GM21717 (cell line): ENCODE results near the gene REPIN1.

Experiments
- ATAC-seq: cut with Tn5 transposase; IDR thresholded peaks from one replicate; pipeline ENCODE4 v1.9.1; 2021; ENCODE audit warnings: mild to moderate bottlenecking, moderate library complexity; ENCODE audit not compliant: unreplicated experiment

REPIN1 gene

DNA sequence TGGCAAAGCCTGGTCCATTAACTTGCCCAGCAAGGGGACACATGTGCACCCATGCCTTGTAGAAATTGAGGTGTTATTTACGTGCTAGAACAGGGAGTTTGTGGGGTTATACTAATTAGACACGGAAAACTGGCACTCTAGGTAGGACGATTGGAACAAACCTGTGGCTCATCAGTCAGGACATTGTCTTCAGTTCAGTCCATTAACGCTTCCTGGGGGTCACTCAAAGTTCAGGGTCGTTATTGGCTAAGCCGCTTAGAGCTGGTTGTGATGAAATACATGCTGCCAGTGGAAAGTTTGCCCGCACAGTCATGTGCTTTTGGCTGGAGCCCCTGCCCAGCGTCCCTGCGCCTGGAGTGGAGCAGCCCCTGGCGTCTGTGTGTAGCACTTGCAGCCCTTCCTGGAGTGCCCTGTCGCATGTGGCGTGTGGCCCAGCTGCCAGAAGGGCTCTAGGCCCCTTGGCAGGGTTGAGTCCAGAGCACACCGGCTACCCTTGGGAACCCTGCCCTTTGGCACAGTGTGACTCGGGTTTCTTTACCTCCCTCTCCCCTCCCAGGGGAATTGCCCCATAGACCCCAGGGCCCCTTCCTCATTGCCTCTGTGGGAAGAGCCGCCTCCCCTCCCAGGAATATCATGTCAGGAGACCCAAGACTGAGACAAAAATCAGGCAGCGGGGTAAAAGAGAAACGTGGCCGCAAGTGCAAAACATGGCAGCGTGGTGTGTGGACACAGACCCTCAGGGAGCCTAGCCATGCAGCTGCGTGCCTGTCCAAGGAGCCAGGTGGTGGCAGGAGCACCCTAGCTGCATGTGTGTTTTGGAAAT lies 20.3 kb downstream of the REPIN1 start:
- ATAC-seq, result no peak

DNA sequence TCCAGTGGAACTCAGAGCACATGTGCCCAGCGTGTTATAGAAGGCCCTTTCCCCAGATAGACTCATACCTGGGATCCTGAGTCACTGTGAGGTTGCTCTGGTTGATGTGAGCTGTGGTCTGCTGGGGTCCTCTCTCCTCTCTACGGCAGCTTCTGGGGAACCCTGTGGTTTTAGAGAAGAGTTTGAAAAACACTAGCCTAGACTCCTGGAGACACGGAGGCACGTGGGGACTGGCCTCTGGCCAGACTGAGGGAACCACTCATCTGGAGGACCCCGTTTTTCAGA lies 20.9 kb downstream of the REPIN1 start:
- no peak for ATAC-seq

DNA sequence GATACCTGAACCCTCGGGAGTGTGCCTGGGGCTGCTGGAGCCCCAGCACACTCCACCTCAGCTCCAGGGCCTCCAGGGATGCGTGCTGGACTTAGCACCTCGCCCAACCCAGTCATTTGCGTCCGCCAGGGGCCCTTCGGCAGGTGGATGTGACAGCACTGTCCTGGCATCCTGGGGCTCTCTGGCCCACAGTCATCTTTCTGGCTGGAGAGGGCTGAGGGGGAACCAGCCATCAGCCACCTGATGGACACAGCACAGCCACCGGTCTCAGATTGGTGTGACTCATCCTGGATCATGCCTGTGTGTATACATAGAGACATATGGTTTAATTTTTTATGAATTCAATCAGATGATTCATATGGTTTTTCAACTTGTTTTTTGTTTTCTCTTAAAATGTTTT lies 21.6 kb downstream of the REPIN1 start:
- no peak for ATAC-seq

DNA sequence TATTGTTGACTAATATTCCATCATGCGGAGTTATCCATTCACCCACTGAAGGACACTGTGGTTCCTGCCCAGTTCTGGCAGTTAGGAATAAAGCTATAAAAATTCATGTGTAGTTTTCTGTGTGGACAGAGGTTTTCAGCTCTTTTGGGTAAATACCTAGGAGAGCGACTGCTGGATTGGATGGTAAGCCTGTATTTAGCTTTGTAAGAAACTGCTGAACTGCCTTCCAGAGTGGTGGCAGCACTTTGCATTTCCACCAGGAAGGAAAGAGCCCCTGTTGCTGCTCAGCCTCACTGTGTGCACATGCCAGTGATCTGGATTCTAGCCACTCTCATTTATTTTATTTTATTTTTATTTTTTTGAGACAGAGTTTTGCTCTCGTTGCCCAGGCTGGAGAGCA lies 24.7 kb downstream of the REPIN1 start:
- ATAC-seq, result no peak

DNA sequence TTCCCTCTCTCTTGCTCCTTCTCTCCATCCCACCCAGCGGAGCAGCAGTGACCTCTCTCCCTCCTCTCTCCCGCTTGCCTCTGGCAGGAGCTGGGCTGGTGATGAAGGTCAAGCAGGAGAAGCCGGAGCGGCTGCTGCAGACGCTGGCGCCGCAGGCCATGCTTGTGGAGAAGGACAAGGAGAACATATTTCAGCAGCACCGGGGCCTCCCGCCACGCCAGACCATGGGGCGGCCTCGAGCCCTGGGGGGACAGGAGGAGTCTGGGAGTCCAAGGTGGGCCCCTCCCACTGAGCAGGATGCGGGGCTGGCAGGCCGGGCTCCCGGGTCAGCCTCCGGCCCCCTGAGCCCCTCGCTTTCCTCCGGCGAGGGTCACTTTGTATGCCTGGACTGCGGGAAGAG lies 27.8 kb downstream of the REPIN1 start:
- no peak for ATAC-seq

DNA sequence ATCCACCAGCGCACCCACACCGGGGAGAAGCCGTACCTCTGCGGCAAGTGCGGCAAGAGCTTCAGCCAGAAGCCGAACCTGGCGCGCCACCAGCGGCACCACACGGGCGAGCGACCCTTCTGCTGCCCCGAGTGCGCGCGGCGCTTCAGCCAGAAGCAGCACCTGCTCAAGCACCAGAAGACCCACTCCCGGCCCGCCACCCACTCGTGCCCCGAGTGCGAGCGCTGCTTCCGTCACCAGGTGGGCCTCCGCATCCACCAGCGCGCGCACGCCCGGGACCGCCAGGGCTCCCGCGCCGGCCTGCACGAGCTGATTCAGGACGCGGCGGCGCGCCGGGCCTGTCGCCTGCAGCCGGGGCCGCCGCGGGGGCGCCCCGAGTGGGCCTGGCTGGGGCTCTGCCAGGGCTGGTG lies 28.2 kb downstream of the REPIN1 start:
- ATAC-seq, result no peak

DNA sequence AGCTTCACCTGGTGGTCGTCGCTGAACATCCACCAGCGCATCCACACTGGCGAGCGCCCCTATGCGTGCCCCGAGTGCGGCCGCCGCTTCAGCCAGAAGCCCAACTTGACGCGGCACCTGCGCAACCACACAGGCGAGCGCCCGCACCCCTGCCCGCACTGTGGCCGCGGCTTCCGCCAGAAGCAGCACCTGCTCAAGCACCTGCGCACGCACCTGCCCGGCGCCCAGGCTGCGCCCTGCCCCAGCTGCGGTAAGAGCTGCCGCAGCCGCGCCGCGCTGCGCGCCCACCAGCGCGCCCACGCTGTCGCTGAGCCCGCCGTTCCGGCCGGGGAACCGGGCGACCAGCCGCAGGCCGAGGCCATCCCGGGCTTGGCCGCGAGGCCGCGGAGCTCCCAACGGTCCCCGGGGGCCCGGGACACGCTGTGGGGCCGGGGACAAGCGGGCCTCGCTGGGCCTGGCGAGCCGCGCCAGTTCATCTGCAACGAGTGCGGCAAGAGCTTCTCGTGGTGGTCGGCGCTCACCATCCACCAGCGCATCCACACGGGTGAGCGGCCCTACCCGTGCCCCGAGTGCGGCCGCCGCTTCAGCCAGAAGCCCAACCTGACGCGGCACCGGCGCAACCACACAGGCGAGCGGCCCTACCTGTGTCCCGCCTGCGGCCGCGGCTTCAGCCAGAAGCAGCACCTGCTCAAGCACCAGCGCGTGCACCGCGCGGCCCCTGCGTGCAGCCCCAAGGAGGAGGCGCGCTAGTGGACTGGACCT lies 28.9 kb downstream of the REPIN1 start:
- no peak for ATAC-seq

DNA sequence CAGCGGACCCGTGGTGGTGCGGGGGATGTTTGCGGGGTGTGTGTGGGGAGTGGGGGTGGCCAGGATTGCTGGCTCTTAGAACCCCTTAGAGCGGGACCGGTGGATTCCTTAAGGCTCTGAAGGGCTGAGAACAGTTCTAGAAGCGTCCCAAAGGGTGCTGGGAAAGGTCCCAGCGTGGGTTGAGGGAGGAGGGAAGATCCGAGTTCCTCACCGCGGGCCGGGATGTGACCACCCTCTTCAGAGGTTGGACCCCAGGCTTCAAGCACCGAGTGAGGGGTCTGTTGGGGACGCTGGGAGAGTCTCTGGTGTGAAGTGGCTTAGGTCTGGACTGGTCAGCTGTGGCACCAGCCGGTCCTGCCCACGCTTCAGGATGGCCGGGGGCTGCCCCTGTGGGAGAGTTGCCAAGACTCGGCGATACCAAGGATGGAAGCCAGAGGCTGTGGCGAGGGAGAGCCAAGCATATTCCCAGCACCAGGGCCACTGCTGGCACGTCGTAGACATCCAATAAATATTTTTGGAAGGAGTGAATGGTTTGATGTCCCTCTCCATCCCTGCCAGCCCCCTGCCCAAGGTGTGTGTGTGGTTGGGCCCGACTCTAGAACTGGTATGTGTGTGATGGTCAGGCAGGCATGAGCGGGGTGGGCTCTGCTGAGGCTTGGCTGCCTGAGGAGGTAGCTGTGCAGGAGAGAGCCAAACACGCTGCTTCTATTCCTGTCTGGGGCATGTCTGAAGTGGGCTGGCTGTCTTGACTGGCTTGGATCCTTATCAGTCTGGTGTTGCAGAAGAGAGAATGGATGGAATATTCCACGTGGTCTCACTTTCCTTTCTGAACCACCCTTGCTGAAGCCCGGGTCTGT lies 29.7 kb downstream of the REPIN1 start:
- no peak for ATAC-seq

DNA sequence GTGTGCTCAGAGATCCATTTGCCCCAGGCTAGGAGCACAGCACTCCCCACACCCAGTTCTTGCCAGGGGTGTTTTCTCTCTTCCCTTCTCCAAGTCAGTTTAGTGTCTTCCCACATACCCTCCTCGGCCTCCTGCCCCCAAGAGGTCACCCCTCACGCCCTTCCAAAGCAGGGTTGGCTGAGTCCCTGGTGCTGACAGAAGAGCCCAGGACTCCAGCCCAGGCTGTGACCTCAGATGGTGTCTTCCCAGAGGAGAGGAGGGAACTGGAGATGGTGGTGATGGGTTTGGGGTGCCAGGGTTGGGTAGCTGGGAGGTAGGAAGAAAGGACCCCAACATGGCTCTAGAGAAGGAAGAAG lies 30.3 kb downstream of the REPIN1 start:
- no peak for ATAC-seq

DNA sequence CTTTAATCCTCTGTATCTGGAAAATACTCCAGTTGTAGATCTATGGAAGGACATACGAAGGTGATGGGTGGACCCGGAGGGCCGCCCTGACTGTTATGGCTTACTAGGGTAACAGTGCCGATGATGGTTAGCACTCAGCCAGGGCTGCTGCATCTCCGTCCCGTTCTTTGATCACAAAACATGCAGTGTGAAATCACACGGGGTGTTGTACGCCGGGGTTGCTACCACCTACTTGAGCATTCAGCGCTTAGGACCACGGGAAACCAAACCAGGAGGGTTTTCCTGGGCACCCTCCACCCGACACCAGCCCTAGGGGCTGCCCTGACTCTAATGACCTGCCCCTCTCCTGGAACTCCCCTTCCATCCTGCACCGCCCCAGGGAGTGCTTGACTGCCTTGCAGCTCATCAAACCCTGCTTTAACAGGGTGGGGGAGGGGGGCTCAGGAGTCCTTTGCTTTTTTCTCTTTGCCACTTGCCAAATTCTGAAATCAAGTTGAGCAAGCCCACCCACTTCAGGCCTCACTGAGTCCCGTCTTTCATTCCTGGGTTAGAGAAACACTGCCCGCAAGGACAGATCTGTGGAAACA lies 30.9 kb downstream of the REPIN1 start:
- ATAC-seq, result no peak

DNA sequence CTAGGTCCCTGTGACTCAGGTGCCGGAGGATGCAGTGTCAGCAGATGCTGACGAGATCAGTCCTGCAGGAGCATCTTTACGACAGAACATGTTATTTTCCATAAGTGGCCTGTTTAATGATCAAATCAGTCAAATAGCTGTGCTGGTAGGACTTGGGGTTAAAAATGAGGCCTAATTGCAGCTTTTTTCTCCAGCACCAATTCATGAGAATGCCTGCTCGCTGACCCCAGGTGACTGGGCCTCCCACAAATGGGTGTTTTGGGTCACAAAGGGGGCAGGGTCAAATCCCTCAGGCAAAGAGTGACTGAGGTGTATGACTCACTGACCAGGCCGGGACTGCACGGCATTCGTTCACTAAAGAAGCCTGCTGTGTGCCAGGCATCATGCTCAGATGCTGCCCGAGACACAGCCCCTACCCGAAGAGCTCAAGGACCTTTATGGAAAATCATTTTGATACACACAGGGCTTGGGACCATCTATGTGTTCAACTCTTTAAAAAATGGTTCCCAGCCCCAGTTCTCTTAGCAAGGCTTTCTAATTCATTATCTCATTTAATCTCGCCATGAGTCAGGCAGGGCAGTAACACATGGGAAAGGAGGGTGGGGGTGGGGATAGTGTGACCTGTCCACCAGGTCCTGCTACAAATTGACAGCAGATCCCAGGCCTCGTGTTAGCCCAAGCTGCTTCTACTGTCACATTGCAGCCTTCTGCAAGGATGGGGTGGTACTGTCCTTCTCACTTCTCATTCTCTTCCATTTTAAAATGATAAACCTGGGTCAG lies 31.6 kb downstream of the REPIN1 start:
- ATAC-seq, result no peak

DNA sequence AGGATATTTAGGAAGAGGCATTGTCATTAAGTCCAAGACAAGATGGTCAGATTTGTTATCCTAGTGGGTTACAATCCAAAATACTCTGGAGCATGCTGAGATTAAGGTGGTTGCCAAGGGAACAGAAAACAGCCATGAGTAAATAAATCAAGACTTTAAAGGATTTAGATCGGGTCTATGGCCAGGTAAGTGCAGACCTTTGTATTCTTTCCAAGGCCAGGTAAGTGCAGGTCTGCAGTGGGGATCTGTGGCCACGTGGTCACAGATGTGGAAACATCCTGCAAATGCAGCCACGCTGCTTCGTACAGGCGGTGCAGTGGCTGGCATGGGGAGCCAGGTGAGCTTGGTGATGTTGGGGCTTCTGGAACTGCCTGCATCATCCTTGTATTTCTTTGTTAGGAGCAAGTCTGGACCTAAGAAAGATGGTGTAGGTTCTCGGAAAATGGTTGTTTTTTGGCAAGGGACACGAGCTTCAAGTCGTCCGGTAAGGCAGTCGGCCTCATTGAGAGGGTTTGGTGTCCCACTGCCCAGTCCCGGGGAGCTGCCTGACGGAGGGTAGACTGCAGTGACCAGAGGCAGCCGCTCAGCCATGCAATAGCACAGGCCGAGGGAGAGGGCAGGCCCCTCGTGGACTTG lies 32.3 kb downstream of the REPIN1 start:
- ATAC-seq, result no peak

DNA sequence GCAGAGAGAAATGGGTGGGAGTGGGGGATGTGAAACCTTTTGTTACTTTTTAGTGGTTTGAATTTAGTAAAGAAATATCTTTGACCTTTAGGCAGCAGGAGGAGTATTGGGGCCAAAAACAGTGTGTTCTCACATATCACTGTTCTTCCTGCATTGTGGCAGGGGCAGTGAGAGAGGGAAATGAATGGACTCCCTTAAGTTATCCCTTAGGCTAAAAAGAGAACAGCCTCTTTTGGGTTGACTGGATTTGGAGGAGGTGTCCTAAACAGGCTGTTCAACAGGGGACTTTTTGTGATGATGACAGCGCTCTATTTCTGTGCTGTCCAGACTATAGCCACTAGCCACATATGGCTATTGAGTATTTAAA lies 32.8 kb downstream of the REPIN1 start:
- ATAC-seq, result no peak

DNA sequence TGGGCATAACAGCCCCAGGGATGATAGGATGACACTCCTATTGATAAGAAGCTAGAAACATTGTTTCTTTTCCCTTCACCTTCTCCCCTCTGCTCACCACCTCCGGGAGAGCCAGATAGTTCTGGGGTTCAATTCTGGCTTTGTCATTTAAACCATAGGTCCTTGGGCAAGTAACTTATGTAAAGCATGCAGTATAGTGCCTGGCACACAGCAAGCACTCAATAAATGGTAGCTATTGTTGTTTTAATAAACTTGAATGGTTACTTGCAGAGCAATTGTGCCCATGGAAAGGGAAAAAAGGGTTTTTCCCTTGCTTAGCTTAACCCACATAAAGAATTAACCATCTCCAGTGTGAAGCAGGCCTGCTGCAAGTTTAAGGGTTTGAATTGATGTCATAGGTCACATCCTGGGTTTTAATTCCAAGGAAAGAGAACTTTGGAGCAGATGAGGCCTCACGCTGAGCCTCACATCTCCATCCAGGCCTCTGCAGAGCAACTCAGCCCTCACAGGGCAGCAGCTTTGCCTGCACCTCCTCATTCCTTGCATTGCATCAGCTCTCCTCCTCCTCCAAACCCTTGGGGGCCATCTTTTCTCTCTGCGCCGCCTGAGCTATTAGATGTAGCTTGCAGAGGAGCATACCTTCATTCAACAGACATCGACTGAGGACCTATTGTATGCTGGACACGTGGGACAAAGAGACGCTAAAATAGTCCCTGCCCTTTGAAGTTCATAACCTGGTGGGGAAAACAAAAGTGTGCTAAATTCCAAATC lies 33.4 kb downstream of the REPIN1 start:
- no peak for ATAC-seq

DNA sequence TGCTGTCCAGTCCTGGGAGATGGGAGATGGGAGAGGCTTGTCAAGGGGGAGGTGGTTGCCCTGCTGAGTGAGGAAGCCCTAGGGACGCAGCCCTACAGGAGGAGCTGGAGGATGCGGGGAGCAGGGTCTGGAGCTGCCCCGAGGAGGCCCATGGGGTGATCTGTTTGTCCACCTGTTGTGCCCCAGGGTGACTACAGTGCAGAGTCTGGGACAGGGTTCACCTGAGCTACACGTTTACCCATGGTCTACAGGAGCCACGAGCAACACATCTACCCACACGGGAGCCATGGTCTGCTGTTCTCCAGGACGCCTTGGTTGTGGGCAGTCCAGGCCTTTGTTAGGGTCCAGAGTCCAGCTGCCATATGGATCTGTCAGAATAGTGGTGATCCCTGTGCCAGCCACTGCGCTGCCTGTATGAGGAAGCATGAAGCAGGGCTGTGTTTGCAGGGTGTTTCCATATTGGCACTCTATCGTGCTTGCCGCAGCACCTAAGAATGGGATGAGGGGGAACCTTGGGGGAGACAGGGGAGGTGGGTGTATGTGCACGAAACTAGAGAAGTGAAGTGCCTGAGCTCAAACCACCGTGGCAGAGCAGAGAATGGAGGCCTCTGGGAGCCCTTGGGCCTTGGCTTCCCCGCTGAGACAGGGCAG lies 34.2 kb downstream of the REPIN1 start:
- no peak for ATAC-seq

DNA sequence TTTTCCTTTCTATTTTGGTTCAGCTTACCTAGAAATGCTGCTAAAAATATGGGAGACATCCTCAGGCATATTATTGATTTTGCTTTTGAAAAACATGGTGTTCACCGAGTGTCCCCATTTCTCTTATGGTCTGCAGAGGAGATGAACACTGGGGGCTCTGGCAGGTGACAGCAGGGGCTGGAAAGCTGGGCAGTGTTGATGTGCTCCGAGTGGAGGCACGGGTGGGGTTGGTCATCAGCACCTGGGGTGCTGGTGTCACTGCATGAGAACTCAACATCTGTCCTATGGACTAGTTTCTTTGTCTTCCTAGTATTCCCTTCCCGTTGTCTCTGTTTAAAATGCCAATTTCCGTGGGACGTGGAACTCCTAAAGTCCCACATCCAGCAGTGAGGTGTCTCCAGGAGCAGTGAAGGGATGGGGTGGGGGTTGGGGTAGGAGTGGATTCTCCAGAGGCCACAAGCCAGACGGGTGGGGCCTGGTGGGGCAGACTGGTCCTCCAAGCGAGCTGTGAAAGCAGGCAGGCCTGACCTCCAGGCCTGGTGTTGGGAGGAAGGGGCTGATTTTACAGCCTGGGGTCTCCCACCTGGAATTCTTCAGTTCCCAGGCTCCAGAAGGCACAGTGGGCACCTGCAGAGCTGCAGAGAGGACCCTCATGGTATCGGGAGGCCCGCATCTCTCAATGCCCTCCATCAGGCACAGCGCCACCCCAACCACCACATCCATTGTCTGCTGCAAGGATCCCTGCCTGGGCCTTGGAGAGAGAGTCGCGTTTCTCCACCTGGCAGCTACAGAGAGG lies 35.0 kb downstream of the REPIN1 start:
- no peak for ATAC-seq

DNA sequence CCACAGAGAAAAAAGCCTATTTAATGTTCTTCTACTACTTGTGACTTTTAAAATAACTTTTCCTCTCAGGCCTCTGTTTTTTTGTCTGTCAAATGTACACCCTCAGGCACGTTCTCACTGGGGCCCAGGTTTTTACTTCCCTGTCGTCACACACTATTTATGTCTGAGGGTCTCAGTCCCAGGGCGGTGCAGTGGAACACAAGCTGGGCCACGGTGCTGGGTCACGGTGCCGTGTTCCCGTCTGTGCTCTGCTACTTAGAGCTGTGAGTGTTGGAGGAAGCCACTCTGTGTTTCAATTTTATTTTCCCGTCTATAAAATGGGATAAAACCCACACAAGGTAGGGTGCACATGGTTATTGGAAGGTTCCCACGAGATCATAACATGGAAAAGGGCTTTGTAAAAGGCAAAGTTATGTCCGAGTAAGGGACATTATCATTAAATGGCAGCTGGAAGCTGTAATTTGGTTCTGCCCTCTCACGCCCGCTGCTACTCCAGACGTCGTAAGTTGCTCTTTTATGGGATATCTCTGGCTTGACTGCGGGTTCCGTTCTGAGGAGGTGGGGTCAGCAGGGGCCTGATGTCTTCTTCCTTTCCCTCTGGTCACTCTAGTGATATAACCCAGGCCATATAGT lies 35.7 kb downstream of the REPIN1 start:
- no peak for ATAC-seq
